Body of pancreas (tissue), 4 donors: ENCODE data around the gene DLX6. TPM values are rescaled to one million over a fixed set of nuclear protein-coding genes. Genes with fewer than 3 reads are reported as not detected.

Experiments used
- ATAC-seq: fragments of 150-250 bp; one replicate; pipeline ENCODE4 v1.9.1; 2016
- DNase-seq, 4 donors: peaks; one replicate each; pipeline ENCODE4 v3.0.0-alpha.2; 2019
- H3K27ac ChIP-seq, 4 donors: fragments of 200-600 bp; sonication (generic); 1 replicate in 3 of 4; 2 replicates in 1 of 4; pipeline versions ENCODE4 v1.5.1 to v1.6.1; 2016 to 2019; ENCODE audit warnings: mild to moderate bottlenecking in 1 of 4, mixed read lengths in 1 of 4, moderate library complexity in 1 of 4
- H3K27me3 ChIP-seq, 2 donors: fragments of 200-600 bp; sonication (generic); one replicate each; pipeline ENCODE4 v1.6.0; 2016; ENCODE audit warnings: mild to moderate bottlenecking in 1 of 2
- H3K36me3 ChIP-seq, 2 donors: fragments of 200-600 bp; sonication (generic); replicated peaks in 1 of 2; 2 replicates each; pipeline ENCODE4 v1.5.1; 2016; ENCODE audit warnings: low read depth in 2 of 2; ENCODE audit not compliant: insufficient read depth in 1 of 2
- H3K4me1 ChIP-seq: fragments of 200-600 bp; sonication (generic); one replicate; pipeline ENCODE4 v1.6.0; 2016
- H3K4me3 ChIP-seq, 2 donors: fragments of 200-600 bp; sonication (generic); 1 replicate in 1 of 2; 2 replicates in 1 of 2; pipeline ENCODE4 v1.5.1; 2016 to 2019
- H3K9me3 ChIP-seq, 3 donors: fragments of 200-600 bp; sonication (generic); 1 replicate in 2 of 3; 2 replicates in 1 of 3; pipeline ENCODE4 v1.5.1; 2016
- POLR2A ChIP-seq, 3 donors: fragments of 450-650 bp; IDR thresholded peaks; one replicate each; pipeline ENCODE4 v1.6.1; 2016; ENCODE audit warnings: antibody characterized with exemption in 3 of 3, mild to moderate bottlenecking in 2 of 3
- WGBS, 2 donors: methylation state at CpG; one replicate each; pipeline ENCODE4 v1.1.5; 2017; 5-methylcytosine and 5-hydroxymethylcytosine counted together
- intact Hi-C: fragments of 100-400 bp; cut with DNase I; formaldehyde crosslinking; loops from one replicate; pipeline ENCODE4 v1.15.1; 2023
- total RNA-seq, 2 donors: library from RNA; depleted of rRNA; stranded (reverse); fragments of >200 nt; gene quantifications; one replicate each; pipeline ENCODE4 v1.1.0, GENCODE V29; 2016
- TF ChIP-seq, protein P1 (sequence below), 7 experiments: fragments of 450-650 bp in 4 of 7; fragments of 200-600 bp in 3 of 7; sonication (generic) in 3 of 7; IDR thresholded peaks; one replicate each; pipeline ENCODE4 v1.5.1; 2016 to 2019; ENCODE audit warnings: antibody characterized with exemption in 7 of 7

The DLX6 gene
- total RNA-seq, 2 donors from 2014 or later = not detected

GRCh38 chr7:97019710-97020225 is 14.4 kb downstream of the DLX6 start:
- TF ChIP-seq, protein P1, sequence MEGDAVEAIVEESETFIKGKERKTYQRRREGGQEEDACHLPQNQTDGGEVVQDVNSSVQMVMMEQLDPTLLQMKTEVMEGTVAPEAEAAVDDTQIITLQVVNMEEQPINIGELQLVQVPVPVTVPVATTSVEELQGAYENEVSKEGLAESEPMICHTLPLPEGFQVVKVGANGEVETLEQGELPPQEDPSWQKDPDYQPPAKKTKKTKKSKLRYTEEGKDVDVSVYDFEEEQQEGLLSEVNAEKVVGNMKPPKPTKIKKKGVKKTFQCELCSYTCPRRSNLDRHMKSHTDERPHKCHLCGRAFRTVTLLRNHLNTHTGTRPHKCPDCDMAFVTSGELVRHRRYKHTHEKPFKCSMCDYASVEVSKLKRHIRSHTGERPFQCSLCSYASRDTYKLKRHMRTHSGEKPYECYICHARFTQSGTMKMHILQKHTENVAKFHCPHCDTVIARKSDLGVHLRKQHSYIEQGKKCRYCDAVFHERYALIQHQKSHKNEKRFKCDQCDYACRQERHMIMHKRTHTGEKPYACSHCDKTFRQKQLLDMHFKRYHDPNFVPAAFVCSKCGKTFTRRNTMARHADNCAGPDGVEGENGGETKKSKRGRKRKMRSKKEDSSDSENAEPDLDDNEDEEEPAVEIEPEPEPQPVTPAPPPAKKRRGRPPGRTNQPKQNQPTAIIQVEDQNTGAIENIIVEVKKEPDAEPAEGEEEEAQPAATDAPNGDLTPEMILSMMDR (IDR thresholded peaks at IDR 0.05) = no peak
- Histone ChIP-seq H3K27ac (no peak overlapping the region), H3K9me3 (no peaks in the 10 kb centered on the region), H3K4me3 (no peak overlapping the region), H3K27me3 (peaks cover 0 to 55% of the 10 kb centered on the region in 2 donors), H3K36me3 (no peaks in the 10 kb centered on the region), H3K4me1 (peaks cover 43% of the 10 kb centered on the region)
- ATAC-seq (no peak), DNase-seq (no peak)
- intact Hi-C loops = loop anchor here (10.0 kb wide), 1 partner anchor 945 kb away; no protein-coding TSS in a partner anchor
- WGBS, 2 donors = 17 to 25% methylated on average over 5 of the region's 5 CpGs

- Histone ChIP-seq H3K36me3 (no peaks in the 10 kb centered on the region), H3K9me3 (no peaks in the 10 kb centered on the region), H3K27ac (no peak overlapping the region), H3K4me3 (no peak overlapping the region), H3K27me3 (peaks cover 0 to 55% of the 10 kb centered on the region in 2 donors), H3K4me1 (peaks cover 44% of the 10 kb centered on the region)
- 10 to 13% methylated on average over 15 to 17 of the region's 17 CpGs for WGBS, 2 donors
- no peak for TF ChIP-seq POLR2A (IDR thresholded peaks at IDR 0.05)
- TF ChIP-seq, protein P1 (IDR thresholded peaks at IDR 0.05) = no peak
- ATAC-seq = no peak
- intact Hi-C loops = loop anchor here (10.0 kb wide), 1 partner anchor 946 kb away; no protein-coding TSS in a partner anchor
- DNase-seq = no peak
These were observed 15.2 kb downstream of the DLX6 start for GRCh38 chr7:97020601-97020995.

GRCh38 chr7:97020996-97021746 is 15.8 kb downstream of the DLX6 start:
- Histone ChIP-seq H3K36me3 (no peaks in the 10 kb centered on the region), H3K27ac (no peak overlapping the region), H3K27me3 (peaks cover 0 to 54% of the 10 kb centered on the region in 2 donors), H3K4me3 (no peak overlapping the region), H3K9me3 (no peaks in the 10 kb centered on the region), H3K4me1 (peaks cover 47% of the 10 kb centered on the region)
- no peak for ATAC-seq
- DNase-seq = no peak
- intact Hi-C loops = loop anchor here (10.0 kb wide), 1 partner anchor 946 kb away; no protein-coding TSS in a partner anchor
- 6 to 10% methylated on average over 7 to 67 of the region's 67 CpGs for WGBS, 2 donors
- no peak for TF ChIP-seq POLR2A (IDR thresholded peaks at IDR 0.05)
- TF ChIP-seq, protein P1 (IDR thresholded peaks at IDR 0.05) = no peak

DNA sequence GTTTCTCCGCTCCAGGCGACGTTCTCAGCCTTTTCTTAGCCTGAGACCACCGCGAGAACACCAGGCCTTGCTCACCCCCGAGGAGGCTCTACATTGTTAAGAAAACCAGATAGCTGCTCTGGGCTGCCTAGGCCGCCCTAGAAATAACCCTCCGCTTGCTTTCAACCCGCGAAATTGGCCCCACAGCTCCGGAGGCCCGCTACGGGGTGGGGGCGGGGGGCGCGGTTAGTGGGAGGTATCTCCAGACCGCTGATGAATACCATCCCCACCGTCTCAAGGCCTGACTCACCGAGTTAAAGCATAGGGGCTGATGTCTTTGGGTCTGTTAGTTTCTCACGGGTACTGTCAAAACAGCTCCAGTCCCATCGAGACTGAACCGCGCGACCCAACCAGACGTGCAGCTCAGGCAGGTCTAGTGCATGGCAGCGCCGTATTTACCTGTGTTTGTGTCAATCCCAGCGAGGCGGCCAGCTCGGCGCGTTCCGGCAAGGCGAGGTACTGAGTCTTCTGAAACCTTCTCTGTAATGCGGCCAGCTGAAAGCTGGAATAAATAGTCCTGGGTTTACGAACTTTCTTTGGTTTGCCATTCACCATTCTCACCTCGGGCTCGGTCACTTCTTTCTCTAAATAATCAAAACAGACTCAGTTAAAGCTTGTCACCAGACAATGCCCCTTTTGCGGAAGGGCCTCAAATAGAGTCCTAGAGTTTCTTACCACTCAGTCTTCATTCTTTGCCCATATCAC is 16.6 kb downstream of the DLX6 start:
- intact Hi-C loops = loop anchor here (10.0 kb wide), 1 partner anchor 947 kb away; no protein-coding TSS in a partner anchor
- 6 to 9% methylated on average over 33 to 39 of the region's 39 CpGs for WGBS, 2 donors
- ATAC-seq (no peak), DNase-seq (peak in 1 of 4 donors; percentile 38)
- peaks cover 0 to 48% of the 10 kb centered on the region in 2 donors for H3K27me3 ChIP-seq
- peaks cover 52% of the 10 kb centered on the region for H3K4me1 ChIP-seq
- no peak overlapping the region for H3K4me3 ChIP-seq
- no peaks in the 10 kb centered on the region for H3K9me3 ChIP-seq
- no peak overlapping the region for H3K27ac ChIP-seq
- no peaks in the 10 kb centered on the region for H3K36me3 ChIP-seq
- no peak for TF ChIP-seq POLR2A (IDR thresholded peaks at IDR 0.05)
